Midbrain (tissue), 1 donor: ENCODE results near the gene CXADR.
A peak's percentile ranks its signal among the peaks of the same experiment; 100 is the strongest.
"Not testable (repeated sequence)": the region's sequence is repeated elsewhere in the genome, so short reads cannot be mapped to it uniquely, and the experiment has no call there.

ENCODE experiments used
- DNase-seq: peaks from one replicate; lab custom pipeline; 2025; lab: John Stamatoyannopoulos, UW

The CXADR gene

GRCh38 chr21:17502985-17503384 lies 9.9 kb upstream of the CXADR start:
- DNase-seq, result not testable (repeated sequence)

DNA sequence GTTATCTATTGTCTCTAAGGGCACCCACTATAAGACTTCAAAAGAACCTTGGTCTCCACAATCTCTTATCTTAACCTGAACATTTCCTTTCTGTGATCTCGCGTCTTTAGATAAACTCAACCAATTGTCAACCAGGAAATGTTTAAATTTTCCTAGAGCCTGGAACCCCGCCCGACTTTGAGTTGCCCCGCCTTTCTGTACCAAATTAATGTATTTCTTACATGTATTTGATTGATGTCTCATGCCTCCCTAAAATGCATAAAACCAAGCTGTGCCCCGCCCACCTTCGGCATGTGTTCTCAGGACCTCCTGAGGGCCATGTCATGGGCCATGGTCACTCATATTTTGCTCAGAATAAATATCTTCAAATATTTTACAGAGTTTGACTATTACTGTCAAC lies 5.9 kb upstream of the CXADR start:
- DNase-seq, result no peak

- no peak for DNase-seq
These were observed 5.3 kb upstream of the CXADR start for GRCh38 chr21:17507591-17507990.

DNA sequence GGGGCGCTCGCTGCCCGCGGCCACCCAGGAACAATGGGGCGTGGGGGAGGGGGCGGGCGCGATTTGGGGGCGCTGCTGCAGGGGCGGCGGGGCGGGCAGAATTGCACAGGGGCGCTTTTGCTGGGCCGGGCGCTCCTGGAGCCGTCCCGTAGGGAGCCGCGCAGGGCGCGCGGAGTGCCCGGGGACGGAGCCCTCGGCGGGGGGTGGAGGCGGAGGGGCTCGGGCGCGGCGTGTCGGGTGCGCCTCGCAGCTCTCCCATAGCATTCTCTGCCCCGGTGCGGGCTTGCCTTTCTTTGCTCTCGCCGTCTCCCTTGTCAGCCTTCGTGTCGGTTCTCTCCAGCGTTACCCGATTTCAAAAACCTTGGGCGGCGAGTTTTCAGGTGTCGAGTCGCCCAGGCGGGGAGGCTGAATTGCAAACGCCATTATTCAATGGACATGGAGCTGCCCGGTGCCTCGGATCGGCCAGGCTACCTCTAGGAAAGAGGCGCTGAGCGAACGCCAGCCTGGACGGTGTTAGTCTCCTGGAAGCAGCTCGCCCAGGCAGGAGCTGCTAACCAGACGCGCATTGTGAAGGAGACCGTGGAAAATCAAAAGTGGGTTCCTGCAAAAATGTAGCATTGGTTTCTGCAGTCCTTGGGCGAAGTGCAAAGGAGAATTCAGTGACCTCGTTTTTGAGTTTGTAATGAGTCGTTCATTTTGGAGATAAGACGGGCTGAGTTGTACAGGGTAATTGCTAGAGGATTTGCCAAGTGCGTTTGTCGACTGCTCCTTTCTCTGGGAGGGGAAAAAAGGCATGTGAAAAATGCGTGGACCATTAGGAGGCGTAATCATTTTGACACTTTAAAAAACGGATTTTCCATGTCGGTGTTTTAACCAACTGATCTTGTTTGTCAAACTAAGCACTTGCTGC lies 626 bp downstream of the CXADR start:
- peak; percentile 37 for DNase-seq

- no peak for DNase-seq
These were observed 1.4 kb downstream of the CXADR start for GRCh38 chr21:17514124-17514845.

DNA sequence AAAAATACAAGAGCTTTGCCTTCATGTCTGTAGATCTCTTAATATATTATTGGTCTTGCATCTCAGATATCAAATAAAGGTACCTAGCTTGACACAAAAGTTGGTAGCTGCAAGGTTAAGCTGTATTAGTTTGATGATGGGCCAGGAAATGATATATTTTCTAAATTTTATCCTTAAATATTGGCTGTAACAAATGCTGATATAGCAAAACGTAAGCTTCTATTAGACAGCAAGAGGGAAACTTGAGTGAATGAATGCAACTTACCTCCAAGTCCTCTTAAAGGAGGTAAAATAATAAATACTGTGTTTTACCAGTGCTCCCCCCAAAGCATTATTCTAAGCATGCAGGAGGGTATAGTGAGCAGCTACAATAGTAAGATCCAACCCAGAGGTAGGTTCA lies 4.2 kb downstream of the CXADR start:
- not testable (repeated sequence) for DNase-seq

DNA sequence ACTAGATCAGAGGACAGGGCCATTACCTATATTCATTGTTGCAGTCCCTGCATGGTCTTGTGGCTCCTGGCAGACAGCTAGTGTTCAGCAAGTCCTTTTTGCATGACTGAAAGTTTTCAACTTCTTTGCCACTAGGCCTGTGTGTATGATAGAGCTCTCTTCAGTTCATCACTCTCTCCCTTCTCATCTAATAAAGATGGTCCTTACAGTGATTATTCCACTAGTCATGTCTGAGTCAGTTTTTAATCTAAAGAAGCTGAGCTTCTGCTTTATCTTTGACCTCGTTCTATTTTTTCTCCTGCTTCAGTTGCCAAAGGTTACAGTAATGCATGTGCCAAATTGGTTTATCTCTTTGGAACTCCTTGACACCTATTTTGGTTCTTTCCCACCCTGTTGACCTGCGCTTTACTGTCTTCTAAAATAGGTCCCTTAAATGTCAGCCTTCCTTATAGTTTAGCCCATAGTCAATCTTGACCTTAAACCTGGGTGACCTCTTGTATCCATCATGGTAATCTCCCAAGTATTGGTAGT lies 6.4 kb downstream of the CXADR start:
- no peak for DNase-seq

DNA sequence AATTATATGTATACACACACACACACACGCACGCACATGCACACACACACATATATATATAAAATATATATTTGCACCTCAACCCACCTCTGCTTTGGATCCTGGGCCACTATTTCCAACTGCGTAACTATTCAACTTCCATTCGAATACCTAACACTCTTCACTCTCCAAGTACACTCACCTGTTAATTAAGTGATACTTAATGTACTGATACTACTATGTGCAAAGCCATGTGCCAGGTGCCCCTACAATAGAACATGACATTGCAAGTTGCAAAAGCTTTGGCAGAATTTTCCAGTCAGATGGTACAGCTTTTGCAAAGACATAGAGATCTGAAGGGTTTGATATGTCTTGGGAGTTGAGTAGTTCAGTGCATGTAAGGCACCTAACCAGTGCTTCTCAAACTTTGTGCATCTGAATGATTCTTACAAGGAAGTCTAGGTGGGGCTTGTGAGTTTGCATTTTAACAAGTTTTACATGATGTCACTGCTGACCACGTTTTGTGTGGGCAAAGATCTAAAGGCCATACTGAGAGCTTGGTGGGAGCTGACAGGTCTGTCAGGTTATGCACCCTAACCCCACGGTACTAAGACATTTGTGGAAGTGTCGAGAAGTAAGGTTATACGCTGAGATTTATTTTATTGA lies 7.2 kb downstream of the CXADR start:
- DNase-seq, result no peak

DNA sequence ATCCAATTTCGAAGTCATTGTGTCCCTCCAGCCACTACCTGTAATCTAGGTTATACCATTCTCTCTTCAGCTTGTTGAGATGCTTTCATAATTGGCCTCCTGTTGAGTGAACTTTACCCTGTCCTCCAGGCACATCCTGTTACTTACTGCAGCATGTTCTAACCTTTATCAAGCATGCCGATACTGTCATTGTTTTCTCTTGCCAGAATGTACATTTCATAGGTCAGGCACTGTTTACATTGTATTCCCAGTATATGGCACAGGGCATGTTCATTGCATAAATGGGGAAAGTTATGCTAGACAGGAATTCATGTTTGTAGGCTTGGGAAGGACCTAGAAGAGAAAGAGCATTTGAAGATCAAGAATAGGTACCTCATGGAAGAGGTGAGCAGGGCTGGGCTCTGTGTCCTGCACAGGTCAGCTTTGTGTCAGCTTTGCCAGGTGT lies 10.2 kb downstream of the CXADR start:
- DNase-seq, result no peak

DNA sequence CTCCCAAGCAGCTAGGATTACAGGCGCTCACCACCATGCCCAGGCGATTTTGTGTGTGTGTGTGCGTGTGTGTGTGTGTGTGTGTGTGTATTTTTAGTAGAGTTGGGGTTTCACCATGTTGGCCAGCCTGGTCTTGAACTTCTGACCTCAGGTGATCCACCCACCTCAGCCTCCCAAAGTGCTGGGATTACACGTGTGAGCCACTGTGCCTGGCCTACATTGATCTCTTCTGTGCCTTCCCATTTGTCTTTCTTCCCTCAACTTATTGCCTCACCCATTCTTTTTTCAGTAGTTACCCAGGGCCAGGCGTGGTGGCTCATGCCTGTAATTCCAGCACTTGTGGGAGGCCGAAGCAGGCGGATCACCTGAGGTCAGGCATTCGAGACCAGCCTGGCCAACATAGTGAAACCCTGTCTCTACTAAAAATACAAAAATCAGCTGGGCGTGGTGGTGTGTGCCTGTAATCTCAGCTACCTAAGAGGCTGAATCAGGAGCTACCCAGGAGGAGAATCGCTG lies 11.2 kb downstream of the CXADR start:
- DNase-seq, result not testable (repeated sequence)

- no peak for DNase-seq
These were observed 11.8 kb downstream of the CXADR start for GRCh38 chr21:17524635-17525034.

GRCh38 chr21:17526776-17527175 lies 13.9 kb downstream of the CXADR start:
- no peak for DNase-seq

GRCh38 chr21:17527240-17527639 lies 14.4 kb downstream of the CXADR start:
- no peak for DNase-seq

- DNase-seq, result no peak
These were observed 14.9 kb downstream of the CXADR start for GRCh38 chr21:17527711-17528110.

GRCh38 chr21:17529648-17530047 lies 16.8 kb downstream of the CXADR start:
- DNase-seq, result no peak

DNA sequence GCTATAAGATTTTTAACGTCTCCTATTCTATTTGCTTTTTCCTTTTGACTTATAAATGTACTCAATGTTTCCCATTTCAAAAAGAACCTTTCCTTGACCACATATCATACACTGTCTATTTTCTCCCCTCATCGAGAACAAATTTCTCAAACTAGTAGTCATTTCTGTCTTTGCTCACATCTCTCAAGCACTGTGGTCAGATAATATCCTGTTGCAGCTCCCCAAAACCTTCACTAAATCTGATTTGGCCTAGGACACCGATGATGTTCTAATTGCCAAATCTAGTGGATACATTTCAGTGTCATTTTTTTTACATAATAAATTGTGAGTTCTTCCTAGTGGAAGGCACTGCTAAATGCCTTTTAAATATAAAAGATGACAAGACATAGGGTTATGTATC lies 19.4 kb downstream of the CXADR start:
- no peak for DNase-seq

DNA sequence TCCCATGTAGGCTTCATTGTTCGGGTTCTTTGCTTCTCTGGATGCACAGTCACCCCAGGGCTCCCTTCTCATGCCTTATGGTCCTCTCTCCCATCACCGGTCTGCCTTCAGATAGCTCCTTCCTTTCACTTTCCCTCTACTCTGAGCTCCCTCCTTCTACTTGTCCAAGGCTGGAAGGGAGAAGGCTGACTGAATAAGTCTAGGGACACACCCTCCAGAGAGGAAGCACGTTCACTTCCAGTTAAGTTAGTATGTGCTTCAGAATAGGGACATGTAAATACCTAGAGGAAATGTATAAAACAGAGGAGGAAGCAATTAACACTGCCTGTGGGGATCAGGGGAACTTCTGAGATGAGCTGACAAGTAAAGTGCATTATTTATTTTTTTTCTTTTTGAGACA lies 23.5 kb downstream of the CXADR start:
- no peak for DNase-seq

DNA sequence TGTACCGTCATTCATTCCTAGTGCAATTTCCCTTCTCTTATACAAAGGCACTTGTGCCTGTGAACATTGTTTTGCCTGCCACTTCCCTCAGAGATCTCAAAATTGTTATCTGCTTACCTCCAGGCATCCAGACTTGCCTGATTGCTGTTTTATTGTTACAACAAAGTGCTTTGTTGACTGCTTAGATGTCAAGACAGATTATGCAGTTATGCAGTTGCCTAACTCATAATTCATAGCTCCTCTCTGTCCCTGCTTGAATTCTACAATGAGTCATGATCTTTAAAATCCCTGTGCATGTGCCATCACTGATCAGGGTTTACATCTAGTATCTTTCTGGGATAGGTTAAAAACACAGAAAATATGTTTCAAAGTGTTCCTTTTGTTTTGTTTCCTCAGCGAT lies 24.5 kb downstream of the CXADR start:
- no peak for DNase-seq

- DNase-seq, result no peak
These were observed 25.7 kb downstream of the CXADR start for GRCh38 chr21:17538576-17538975.

GRCh38 chr21:17539323-17539722 lies 26.5 kb downstream of the CXADR start:
- DNase-seq, result no peak

DNA sequence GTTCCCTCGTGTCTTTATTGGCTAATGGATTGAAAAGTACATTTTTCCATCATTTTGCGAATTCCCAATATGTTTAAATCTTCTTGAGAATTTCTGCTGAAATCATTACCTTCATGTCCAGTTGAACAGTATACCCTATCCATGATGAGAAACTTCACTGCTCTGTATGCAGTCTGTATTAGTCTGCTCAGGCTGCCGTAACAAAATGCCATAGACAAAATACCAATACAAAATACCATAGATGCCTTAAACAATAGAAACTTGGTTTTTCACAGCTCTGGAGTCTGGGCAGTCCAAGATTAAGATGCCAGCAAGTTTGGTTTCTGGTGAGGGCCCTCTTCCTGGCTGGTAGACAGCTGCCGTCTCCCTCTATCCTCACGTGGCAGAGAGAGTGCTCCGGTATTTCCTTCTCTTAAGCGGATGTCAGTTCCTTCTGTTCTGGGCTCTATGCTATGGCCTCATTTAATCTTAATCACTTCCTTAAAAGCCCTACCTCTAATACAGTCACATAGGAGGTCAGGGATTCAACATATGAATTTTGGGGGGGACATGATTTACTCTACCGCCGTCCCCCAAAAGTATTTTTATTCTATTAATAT lies 27.0 kb downstream of the CXADR start:
- no peak for DNase-seq

DNA sequence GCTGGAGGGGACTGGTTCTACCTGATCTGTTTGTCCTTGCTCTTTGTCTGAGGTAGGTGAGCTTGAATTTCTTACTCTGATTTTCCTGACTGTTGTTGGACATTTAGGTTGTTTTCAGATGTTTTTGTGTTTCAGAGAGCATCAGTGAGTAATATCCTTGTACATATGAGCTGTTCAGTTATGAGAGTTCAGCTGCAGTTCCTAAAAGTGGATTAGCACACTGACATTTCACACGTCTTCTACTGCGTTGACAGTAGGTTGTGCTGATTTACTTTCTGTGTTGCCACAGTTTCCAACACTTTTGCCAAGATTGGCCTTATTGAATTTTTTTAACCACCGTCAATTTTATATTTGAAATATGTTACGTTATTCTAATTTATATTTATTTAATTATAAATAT lies 27.7 kb downstream of the CXADR start:
- no peak for DNase-seq
